A673 (cell line): ENCODE measurements around the gene KIAA1549. TPM values are rescaled to one million over a fixed set of nuclear protein-coding genes. Genes with fewer than 3 reads are reported as not detected.

Source experiments
- BruUV-seq: library from RNA; stranded (reverse); fragments of 400-500 nt; replicated peaks from 2 replicates; lab custom pipeline; 2021; lab: Mats Ljungman, UMichigan
- CTCF ChIA-PET: fragments of 300-600 bp; sonication (Branson Sonifier 250); formaldehyde crosslinking; loops from one replicate; lab custom pipeline; 2022; ENCODE audit warnings: antibody characterized with exemption; lab: Charles Lee
- POLR2A ChIA-PET: fragments of 300-600 bp; sonication (Branson Sonifier 250); formaldehyde crosslinking; loops from one replicate; lab custom pipeline; 2022; ENCODE audit warnings: antibody characterized with exemption; ENCODE audit not compliant: low non-redundant PET; lab: Charles Lee
- DNase-seq: peaks from one replicate; pipeline ENCODE4 v3.0.0-alpha.2; 2015; ENCODE audit warnings: low spot score
- H3K27ac ChIP-seq: fragments of 200-600 bp; sonication (generic); 2 replicates; pipeline ENCODE4 v1.5.1; 2016; ENCODE audit warnings: mixed run types, low read depth, mild to moderate bottlenecking, mixed read lengths, antibody characterized with exemption, low read length; ENCODE audit not compliant: poor library complexity, severe bottlenecking
- H3K27me3 ChIP-seq: fragments of 200-600 bp; sonication (generic); replicated peaks from 2 replicates; pipeline ENCODE4 v1.6.1; 2017; ENCODE audit warnings: mixed run types, low read depth, mild to moderate bottlenecking, mixed read lengths, antibody characterized with exemption, low read length; ENCODE audit not compliant: insufficient read depth, poor library complexity
- H3K36me3 ChIP-seq: fragments of 200-600 bp; sonication (generic); 2 replicates; pipeline ENCODE4 v1.6.1; 2016; ENCODE audit warnings: mixed run types, mild to moderate bottlenecking, mixed read lengths, antibody characterized with exemption, low read length; ENCODE audit not compliant: insufficient read depth, poor library complexity, severe bottlenecking
- H3K4me1 ChIP-seq: fragments of 200-600 bp; sonication (generic); 2 replicates; pipeline ENCODE4 v1.6.1; 2017; ENCODE audit warnings: mixed run types, mild to moderate bottlenecking, mixed read lengths, antibody characterized with exemption, low read length; ENCODE audit not compliant: insufficient read depth, poor library complexity, severe bottlenecking
- H3K4me3 ChIP-seq: fragments of 200-600 bp; sonication (generic); 2 replicates; pipeline ENCODE4 v1.5.1; 2016; ENCODE audit warnings: low read depth, mixed run types, mild to moderate bottlenecking, mixed read lengths, low read length; ENCODE audit not compliant: poor library complexity, severe bottlenecking
- H3K9me3 ChIP-seq: fragments of 200-600 bp; sonication (generic); 2 replicates; pipeline ENCODE4 v1.6.1; 2016; ENCODE audit warnings: mixed run types, low read depth, mild to moderate bottlenecking, mixed read lengths, antibody characterized with exemption, low read length; ENCODE audit not compliant: poor library complexity, severe bottlenecking
- EZH2 ChIP-seq: fragments of 200-600 bp; sonication (generic); IDR thresholded peaks from 2 replicates; pipeline ENCODE4 v1.6.1; 2017; ENCODE audit warnings: borderline replicate concordance, low read depth, mild to moderate bottlenecking, mixed read lengths, antibody characterized with exemption, low read length; ENCODE audit not compliant: poor library complexity, severe bottlenecking
- intact Hi-C: fragments of 100-400 bp; cut with micrococcal nuclease; formaldehyde crosslinking; loops from one replicate; pipeline ENCODE4 v1.10.0; 2022; ENCODE audit not compliant: unreplicated experiment
- total RNA-seq: library from RNA; stranded (reverse); gene quantifications from 2 replicates; pipeline ENCODE4 v1.2.3, GENCODE V29; 2021
- TF ChIP-seq, protein P1 (sequence below): fragments of 300-800, 200-600 bp; sonication (generic); conservative IDR thresholded peaks from 2 replicates; pipeline ENCODE4 v1.5.1; 2017; ENCODE audit warnings: low read depth, mild to moderate bottlenecking, antibody characterized with exemption, low read length, moderate library complexity, mixed read lengths

The KIAA1549 gene
- total RNA-seq, 1 experiment from 2014 or later = 2.5 TPM

DNA sequence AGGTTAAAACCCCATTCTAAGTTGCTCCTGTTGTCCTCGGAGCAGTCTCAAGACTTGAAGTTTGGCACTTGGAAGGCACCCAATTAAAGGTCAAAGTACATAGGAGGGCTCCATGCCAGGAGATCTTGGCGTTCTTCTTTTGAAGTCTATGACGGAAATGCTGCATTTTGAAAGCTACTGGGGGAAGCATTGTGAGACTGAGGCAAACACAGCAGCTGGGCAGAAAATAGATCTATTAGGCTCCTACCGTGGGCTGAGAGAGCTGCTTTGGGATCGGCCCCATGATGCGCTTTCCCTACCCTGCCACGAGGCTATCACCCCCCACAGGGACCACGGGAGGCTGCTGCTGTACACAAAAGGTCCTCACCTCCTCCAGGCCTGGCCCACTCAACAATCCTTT, 20.0 kb downstream of the KIAA1549 start:
- no TSS peak for BruUV-seq
- Histone ChIP-seq H3K4me3 (no peak overlapping the region), H3K9me3 (no peaks in the 10 kb centered on the region), H3K27me3 (no peaks in the 10 kb centered on the region), H3K4me1 (no peaks in the 10 kb centered on the region), H3K27ac (no peak overlapping the region), H3K36me3 (no peaks in the 10 kb centered on the region)
- ChIA-PET CTCF (no interaction called here), POLR2A (no interaction called here)
- intact Hi-C loops = no loop called here
- DNase-seq = no peak
- no peak for TF ChIP-seq EZH2
- TF ChIP-seq, protein P1, sequence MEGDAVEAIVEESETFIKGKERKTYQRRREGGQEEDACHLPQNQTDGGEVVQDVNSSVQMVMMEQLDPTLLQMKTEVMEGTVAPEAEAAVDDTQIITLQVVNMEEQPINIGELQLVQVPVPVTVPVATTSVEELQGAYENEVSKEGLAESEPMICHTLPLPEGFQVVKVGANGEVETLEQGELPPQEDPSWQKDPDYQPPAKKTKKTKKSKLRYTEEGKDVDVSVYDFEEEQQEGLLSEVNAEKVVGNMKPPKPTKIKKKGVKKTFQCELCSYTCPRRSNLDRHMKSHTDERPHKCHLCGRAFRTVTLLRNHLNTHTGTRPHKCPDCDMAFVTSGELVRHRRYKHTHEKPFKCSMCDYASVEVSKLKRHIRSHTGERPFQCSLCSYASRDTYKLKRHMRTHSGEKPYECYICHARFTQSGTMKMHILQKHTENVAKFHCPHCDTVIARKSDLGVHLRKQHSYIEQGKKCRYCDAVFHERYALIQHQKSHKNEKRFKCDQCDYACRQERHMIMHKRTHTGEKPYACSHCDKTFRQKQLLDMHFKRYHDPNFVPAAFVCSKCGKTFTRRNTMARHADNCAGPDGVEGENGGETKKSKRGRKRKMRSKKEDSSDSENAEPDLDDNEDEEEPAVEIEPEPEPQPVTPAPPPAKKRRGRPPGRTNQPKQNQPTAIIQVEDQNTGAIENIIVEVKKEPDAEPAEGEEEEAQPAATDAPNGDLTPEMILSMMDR = no peak

DNA sequence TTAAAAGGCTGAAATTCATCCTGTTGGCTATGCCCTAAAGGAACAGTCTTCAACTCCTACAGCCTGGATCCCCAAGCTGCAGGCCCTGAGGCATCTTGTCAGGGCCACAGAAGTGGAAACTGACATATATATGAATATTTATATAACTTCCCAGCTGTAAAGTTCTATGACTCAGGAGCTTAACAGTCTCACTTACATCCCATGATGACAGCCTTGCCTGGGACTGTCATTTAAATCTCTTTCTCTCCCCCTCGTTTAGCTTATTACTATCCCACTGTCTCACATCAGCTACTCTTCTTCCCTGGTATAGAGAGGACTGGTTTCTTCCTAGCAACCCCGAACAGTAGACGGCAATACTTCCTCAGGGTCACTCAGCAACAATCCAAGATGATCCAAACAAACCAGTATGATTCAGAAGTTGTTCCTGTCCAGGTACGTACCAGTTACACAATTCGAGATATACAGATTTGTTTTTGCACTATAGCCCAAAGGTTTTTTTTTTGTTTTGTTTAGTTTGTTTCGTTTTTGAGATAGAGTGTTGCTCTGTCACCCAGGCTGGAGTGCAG, 22.7 kb downstream of the KIAA1549 start:
- BruUV-seq = no TSS peak
- no peaks in the 10 kb centered on the region for H3K36me3 ChIP-seq
- no peak overlapping the region for H3K4me3 ChIP-seq
- intact Hi-C loops = no loop called here
- CTCF ChIA-PET = no interaction called here
- H3K9me3 ChIP-seq = no peaks in the 10 kb centered on the region
- no peak for DNase-seq
- H3K27me3 ChIP-seq = no peaks in the 10 kb centered on the region
- POLR2A ChIA-PET = no interaction called here
- no peak overlapping the region for H3K27ac ChIP-seq
- H3K4me1 ChIP-seq = no peaks in the 10 kb centered on the region
- TF ChIP-seq, protein P1 = no peak
- no peak for TF ChIP-seq EZH2

DNA sequence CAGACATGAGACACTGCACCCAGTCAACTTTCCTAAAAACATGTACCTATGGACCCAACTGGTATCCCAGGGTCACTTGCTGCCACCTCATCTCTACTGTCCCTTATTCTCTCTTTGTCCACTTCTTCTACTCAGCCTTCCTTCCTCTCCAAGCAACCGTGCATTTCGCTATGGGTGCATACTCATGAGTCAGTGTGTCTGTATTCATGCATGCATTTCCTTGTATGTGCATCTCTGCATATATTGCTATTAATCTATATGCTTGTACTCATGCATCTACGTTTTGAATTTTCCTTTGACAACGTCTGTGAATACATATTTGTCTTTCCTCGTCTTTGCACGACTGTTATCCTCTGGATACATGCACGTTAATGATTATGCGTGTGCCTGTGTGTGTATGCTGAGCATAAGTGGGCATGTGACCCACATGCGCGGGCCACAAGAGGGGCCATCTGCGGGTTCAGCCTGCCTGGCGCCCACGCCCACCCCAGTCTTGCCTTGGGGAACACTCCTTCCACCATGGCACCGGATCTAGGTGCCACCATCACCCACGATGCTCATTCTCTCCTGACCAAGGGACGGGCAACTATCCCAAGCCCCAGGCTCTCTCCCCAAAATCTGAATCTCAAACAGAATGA, 23.3 kb downstream of the KIAA1549 start:
- TF ChIP-seq, protein P1 = no peak
- DNase-seq = no peak
- intact Hi-C loops = no loop called here
- POLR2A ChIA-PET = no interaction called here
- H3K4me3 ChIP-seq = no peak overlapping the region
- no TSS peak for BruUV-seq
- H3K36me3 ChIP-seq = no peaks in the 10 kb centered on the region
- H3K27me3 ChIP-seq = no peaks in the 10 kb centered on the region
- no peaks in the 10 kb centered on the region for H3K4me1 ChIP-seq
- no peaks in the 10 kb centered on the region for H3K9me3 ChIP-seq
- CTCF ChIA-PET = no interaction called here
- no peak overlapping the region for H3K27ac ChIP-seq
